ENCODE results near the gene RABGAP1L.

The RABGAP1L gene

GRCh38 chr1:174996476-174996875 lies 837.2 kb downstream of the RABGAP1L start:
- DNase-seq (ENCODE audit: low read depth in 2 of 2) = peak; percentile 46 to 70
- H3K4me3 ChIP-seq (replicated peaks in 1 of 2; ENCODE audit: low read depth in 2 of 2, low read length in 2 of 2) = no peak overlapping the region
- TF ChIP-seq, protein P1, sequence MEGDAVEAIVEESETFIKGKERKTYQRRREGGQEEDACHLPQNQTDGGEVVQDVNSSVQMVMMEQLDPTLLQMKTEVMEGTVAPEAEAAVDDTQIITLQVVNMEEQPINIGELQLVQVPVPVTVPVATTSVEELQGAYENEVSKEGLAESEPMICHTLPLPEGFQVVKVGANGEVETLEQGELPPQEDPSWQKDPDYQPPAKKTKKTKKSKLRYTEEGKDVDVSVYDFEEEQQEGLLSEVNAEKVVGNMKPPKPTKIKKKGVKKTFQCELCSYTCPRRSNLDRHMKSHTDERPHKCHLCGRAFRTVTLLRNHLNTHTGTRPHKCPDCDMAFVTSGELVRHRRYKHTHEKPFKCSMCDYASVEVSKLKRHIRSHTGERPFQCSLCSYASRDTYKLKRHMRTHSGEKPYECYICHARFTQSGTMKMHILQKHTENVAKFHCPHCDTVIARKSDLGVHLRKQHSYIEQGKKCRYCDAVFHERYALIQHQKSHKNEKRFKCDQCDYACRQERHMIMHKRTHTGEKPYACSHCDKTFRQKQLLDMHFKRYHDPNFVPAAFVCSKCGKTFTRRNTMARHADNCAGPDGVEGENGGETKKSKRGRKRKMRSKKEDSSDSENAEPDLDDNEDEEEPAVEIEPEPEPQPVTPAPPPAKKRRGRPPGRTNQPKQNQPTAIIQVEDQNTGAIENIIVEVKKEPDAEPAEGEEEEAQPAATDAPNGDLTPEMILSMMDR (IDR thresholded peaks at IDR 0.05; ENCODE audit: low read depth, low read length) = no peak

- H3K4me3 ChIP-seq (replicated peaks in 1 of 2; ENCODE audit: low read depth in 2 of 2, low read length in 2 of 2) = no peak overlapping the region
- TF ChIP-seq, protein P1 (IDR thresholded peaks at IDR 0.05; ENCODE audit: low read depth, low read length) = no peak
- DNase-seq (ENCODE audit: low read depth in 2 of 2) = no peak
Measured at GRCh38 chr1:174997041-174997440, 837.7 kb downstream of the RABGAP1L start.

- TF ChIP-seq, protein P1 (IDR thresholded peaks at IDR 0.05; ENCODE audit: low read depth, low read length) = peak; percentile 75
- peak; percentile 55 to 56 for DNase-seq (ENCODE audit: low read depth in 2 of 2)
- H3K4me3 ChIP-seq (replicated peaks in 1 of 2; ENCODE audit: low read depth in 2 of 2, low read length in 2 of 2) = peak overlapping the region; percentile 65 to 87
Measured at GRCh38 chr1:174998569-174999215, 839.4 kb downstream of the RABGAP1L start.

- TF ChIP-seq, protein P1 (IDR thresholded peaks at IDR 0.05; ENCODE audit: low read depth, low read length) = no peak
- peak overlapping the region; percentile 65 to 87 for H3K4me3 ChIP-seq (replicated peaks in 1 of 2; ENCODE audit: low read depth in 2 of 2, low read length in 2 of 2)
- DNase-seq (ENCODE audit: low read depth in 2 of 2) = peak; percentile 99 to 100
Measured at GRCh38 chr1:174999216-174999935, 840.1 kb downstream of the RABGAP1L start.

DNA sequence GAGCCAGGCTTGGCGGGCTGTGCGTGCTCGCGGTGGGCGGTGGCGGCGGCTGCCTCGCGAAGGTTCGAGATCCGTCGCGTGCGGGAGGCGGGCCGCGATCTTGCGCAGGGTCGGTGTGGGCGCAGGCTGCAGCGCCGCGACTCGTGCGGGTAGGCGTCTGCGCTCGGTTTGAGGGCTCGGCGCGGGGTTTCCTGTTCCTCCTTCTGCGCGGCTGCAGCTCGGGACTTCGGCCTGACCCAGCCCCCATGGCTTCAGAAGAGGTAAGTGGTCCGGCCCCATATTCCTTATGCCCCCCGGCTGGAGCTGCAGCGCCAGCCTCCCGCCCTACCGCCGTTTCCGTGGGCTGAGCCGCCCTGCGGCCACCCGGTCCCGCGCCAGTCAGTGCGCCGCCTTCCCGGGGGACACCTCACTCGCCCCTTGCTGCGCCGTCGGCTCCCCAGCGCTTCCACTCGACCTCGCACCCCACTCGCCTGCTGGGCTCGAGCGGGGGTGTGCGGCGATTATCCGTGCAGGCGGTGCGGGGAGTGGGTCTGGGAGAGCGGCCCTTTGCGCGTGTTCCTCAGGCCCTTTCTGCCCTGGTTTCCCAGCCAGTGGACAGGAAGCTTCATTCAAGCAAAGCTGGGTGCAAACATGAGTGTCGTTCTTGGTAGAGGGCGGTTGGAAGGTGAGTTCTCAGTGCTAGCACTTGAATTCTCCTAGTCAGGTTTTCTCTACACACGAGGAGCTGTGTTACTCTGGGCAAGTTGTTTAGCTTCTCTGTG lies 840.8 kb downstream of the RABGAP1L start, which contains the start of gene CACYBP:
Gene CACYBP, plus strand, starts transcription at position 12 of the 761 bp plus-strand sequence. Its CDS starts 234 bp downstream, at position 246.
- TF ChIP-seq, protein P1 (IDR thresholded peaks at IDR 0.05; ENCODE audit: low read depth, low read length) = no peak
- peak; percentile 34 to 40 for DNase-seq (ENCODE audit: low read depth in 2 of 2)
- H3K4me3 ChIP-seq (replicated peaks in 1 of 2; ENCODE audit: low read depth in 2 of 2, low read length in 2 of 2) = peak within 1 kb of the TSS; percentile 87 to 91

DNA sequence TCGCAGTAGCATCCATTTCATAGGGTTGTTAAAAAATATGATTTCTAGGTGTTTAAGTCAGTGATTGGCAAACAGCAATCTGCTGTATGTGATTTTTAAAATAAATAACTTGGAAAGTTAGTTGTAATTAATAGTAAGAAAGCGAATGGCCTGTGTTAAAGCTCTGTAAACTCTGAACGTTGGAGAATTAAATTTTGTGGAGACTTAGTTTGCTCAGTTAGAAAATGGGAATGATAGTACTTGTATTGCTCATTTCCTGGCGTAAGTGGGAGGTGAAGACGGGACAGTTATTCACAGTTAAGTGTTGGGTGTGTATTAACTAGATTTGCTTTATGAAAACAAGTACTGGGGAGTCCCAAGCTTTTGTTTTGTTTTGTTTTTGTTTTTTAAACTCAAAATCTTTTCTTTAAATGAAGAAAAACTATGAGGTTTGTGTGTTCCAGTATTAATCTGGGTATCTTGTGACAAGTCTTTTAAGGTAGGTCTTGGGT lies 841.4 kb downstream of the RABGAP1L start:
- DNase-seq (ENCODE audit: low read depth in 2 of 2) = peak in 1 of 2 donors; percentile 43
- TF ChIP-seq, protein P1 (IDR thresholded peaks at IDR 0.05; ENCODE audit: low read depth, low read length) = no peak
- peak overlapping the region; percentile 87 to 91 for H3K4me3 ChIP-seq (replicated peaks in 1 of 2; ENCODE audit: low read depth in 2 of 2, low read length in 2 of 2)
